NCI-H1092 treated with DMSO at 0.1 percent for 48 hours (cell line): ENCODE measurements around the gene KPNA4.
"Not testable (repeated sequence)": the region's sequence is repeated elsewhere in the genome, so short reads cannot be mapped to it uniquely, and the experiment has no call there.

Experiments used
- DNase-seq: peaks from one replicate; lab custom pipeline; 2025; lab: John Stamatoyannopoulos, UW

Gene KPNA4

DNA sequence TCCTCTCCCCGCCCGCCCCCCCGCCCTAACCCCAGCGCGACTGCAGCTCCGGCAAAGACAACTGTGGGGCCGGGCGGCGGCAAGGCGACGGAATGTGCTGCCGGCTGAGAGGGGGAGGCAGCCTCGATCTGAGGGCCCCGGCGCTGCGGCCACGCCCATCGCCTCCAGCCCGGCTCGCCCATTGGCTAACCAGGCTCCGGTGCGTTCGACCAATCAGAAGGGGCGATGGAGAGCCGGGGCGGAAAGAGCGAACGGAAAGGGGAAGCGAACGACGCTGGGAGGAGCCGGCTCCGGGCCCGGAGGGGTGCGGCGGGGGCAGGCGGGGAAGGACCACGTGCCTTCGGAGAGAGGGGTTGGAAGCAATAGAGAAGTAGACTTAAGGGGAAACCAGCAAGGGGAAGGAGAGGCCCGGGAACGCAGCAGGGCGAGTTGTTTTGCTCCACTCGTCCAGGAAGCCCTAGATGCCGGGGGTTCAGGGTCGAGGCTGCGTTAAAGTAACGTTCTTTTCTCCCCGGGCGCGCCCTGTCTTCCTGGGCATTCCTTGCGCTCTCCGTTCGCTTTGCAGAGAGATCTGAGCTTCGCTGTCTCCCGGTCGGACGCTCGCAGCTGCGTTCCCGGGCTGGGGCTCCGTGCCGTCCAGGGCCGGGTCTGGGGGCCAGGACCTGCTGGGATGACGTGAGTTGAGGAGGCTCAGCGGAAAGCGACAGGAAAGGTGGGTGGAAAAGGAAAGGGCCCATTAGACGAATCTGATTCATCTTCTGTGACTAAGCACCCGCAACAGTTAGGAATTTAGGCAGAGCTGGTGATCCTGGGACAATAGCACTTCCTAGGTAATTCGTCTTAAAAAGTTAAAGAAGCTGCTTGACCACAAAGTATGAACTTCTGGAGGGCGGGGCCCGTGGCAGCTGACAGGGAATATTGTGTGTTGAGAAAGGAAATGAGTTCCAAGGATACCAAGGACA lies at the start of gene KPNA4:
Gene KPNA4 (minus strand): TSS at position 130 of the 962 bp plus-strand sequence. CDS start 289 bp downstream, outside the sequence.
- peak; percentile 98 for DNase-seq

GRCh38 chr3:160613661-160614060 lies 48.3 kb upstream of the KPNA4 start:
- no peak for DNase-seq

DNA sequence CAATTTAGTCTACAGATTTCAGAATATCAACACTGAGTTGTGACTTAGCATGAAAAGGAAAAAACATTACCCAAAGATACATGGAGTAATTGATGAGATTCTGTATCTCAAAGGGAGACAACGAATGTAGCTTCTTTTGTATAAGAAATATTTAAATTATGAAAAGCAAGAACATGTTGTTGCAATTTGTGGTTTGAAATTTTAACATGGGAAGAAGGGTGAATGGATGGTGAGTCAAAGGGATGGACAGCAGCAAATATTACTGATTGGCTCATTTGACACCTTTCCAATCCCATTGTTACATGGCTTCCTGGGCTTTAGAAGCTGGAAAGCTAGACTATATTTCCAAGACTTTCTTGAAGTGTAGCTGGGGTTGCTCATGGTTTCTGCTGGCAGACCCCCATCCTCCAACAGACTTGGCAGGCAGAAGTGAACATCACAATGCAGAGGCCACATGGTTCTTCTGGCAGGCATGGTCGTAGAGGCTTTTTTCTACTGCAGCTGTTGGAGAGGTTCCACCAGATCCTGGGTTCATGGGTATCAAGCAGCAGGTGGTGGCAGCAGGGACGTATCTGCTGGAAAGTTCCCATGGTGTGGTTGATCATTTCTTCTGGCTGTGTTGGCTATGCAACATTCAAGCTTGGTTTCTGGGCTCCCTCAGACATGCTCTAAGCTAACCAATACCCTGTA lies 47.2 kb upstream of the KPNA4 start:
- DNase-seq, result no peak

DNA sequence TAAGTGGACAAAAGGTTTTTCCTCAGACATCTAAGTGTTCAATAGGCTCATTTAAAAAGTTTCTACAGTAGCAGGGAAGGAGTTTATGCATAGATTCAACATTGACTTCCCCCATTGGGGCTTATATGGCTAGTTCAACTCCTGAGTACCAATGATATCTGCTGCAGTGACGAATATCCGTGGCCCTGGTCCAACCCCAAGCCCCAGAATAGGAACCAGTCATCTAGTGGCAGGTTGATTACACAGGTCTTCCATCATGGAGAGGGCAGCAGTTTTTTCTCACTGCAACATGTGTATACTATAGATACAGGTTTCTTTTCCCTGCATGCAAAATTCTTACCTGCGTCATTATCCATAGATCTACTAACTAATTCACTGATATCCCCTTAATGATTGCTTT lies 45.8 kb upstream of the KPNA4 start:
- no peak for DNase-seq

DNA sequence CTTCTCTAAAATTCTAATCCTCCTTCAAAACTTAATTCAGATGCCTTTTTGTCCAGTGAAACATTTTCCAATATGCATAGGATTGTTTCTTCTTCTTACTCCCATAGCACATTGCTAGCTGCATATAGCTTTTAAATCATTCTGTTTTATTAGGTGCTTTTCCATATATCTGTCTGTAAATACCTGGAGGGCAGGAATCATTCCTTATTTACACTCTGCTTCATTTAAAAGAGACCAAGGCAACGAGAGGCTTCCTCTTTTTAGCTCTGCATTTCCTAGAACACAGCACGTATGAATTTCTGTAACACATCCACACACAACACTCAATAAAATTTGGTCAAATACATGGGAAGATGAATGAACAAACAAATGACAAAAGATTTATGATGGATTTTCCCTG lies 43.5 kb upstream of the KPNA4 start:
- DNase-seq, result no peak

DNA sequence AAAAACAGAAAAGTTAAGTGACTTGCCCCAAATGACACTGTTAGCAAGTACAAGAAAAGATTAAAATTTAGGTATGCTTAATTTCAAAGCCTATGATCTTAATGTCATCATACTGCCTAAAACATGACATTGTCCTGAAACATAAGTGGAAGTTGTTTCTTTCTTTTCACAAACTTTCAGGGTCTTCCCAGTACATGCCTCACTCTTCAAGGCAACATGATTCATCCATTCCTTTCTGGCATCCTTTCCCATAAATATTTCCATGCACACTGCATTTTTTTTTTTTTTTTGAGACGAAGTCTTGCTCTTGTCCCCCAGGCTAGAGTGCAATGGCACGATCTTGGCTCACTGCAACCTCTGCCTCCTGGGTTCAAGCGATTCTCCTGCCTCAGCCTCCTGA lies 42.5 kb upstream of the KPNA4 start:
- DNase-seq, result no peak

DNA sequence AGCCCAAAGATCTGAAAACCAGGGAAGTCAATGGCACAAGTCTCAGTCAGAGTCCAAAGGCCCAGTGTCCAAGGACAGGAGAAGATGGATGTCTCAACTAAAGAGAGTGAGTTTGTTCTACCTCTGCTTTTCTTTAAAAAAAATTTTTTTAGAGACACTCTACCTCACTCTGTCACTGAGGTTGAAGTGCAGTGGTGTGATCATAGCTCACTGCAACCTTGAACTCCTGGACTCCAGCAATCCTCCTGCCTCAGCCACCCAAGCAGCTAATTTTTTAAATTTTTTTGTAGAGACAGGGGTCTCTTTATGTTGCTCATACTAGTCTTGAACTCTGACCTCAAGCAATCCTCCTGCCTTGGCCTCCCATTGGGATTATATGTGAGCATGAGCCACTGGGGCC lies 39.9 kb upstream of the KPNA4 start:
- DNase-seq, result no peak

- not testable (repeated sequence) for DNase-seq
Measured at GRCh38 chr3:160603845-160604244, 38.5 kb upstream of the KPNA4 start.

DNA sequence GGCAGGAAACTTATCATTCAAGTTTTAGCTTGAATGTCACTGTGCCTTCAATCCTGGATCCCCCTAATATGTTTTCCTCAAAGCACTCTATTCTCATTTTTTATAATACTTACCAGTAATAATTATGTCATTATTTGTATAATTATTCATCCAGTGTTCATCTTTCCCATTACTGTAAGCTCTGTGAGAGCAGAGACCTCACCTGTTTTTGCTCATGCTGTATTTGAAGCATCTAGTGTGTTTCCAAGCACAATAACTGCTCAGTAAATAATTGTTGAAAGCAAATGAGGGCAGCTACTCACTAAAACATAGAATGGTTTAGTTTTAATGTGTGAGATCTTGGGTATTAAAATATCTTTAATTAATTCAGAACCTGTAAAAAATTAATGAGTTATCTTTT lies 36.9 kb upstream of the KPNA4 start:
- DNase-seq, result no peak

DNA sequence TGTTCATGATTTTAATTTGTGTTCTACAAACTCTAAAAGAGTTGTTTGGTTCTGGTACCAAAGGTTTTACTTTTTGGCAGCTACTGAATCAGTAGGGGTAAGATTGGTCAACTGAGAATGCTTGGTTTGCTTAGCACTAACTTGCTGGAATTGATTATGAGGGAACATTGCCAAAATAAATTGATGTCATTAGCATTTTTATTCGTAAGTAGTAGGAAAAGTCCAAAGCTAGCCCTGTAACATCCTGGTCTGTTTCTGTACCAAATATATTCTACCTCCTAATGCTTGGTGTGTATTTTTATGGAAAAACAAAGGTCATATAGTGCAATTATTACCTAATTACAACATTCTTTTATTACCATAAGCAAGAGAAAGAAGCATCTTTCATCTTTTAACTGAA lies 35.9 kb upstream of the KPNA4 start:
- DNase-seq, result no peak

- no peak for DNase-seq
Measured at GRCh38 chr3:160598865-160599264, 33.5 kb upstream of the KPNA4 start.

DNA sequence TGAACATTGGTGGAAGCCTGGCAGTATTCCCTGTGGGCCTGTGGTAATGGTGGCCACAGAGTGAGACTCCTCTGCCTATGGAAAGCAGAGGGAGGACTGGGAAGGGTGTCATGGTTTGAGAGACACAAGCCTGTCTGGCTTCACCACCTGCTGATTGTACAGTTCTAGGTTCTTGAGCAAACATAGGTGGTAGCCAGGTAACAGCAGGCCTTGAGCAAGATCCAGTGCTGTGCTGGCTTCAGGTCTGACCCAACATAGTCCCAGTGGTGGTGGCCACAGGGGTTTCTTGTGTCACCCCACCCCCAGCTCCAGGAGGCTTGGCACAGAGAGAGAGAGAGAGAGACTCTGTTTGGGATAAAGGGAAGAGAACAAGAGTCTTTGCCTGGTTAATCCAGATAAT lies 22.7 kb upstream of the KPNA4 start:
- no peak for DNase-seq

- DNase-seq, result no peak
Measured at GRCh38 chr3:160587105-160587504, 21.7 kb upstream of the KPNA4 start.

GRCh38 chr3:160586679-160587078 lies 21.3 kb upstream of the KPNA4 start:
- DNase-seq, result no peak

DNA sequence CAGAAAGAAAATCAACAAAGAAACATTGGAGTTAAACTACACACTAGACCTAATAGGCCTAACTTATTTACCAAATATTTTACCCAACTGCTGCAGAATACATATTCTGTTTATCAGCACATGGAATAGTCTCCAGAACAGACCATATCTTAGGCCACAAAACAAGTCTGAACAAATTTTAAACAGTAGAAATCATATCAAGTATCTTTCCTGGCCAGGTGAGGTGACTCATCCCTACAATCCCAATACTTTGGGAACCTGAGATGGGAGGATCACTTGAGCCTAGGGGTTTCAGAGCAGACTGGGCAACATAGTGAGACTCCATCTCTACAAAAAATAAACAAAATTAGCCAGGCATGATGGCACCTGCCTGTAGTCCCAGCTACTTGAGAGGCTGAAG lies 18.1 kb upstream of the KPNA4 start:
- DNase-seq, result no peak

- no peak for DNase-seq
Measured at GRCh38 chr3:160580938-160581337, 15.6 kb upstream of the KPNA4 start.

- DNase-seq, result no peak
Measured at GRCh38 chr3:160577556-160578195, 12.3 kb upstream of the KPNA4 start.

DNA sequence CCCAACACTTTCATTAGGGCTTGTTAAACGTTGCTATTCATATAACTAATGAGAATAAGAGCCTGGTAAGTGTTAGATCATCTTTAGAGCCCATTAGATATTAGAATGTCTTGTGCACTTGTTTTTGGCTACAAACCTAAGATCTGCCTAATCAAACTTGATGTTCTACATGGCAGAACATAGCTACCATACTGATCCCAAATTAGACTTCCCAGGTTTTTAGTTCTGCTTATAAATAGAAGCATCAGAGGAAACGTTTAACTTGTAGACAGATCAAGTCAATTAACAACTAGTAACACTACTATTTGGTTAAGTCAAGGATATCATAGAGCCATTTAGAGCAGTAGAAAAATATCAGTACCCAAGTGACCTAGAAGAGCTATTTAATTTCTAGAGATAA lies 11.7 kb upstream of the KPNA4 start:
- no peak for DNase-seq

DNA sequence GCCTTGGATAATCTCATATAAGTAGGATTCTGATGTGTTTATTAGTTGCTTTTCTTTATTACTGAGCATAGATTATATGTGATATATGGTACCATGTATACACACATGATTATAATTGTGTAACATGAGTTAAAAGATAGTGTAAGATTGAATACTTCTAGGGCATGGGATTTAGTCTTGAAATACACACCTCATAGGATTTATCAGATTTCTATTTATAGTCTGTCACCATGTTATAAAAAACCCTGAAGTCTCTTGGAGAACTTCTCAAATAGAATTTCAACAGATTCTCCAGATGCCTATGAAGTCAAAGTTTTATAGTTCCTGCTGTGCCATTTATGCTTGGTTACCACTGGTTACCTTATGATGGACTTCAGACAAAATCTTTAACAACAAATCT lies 11.2 kb upstream of the KPNA4 start:
- no peak for DNase-seq

DNA sequence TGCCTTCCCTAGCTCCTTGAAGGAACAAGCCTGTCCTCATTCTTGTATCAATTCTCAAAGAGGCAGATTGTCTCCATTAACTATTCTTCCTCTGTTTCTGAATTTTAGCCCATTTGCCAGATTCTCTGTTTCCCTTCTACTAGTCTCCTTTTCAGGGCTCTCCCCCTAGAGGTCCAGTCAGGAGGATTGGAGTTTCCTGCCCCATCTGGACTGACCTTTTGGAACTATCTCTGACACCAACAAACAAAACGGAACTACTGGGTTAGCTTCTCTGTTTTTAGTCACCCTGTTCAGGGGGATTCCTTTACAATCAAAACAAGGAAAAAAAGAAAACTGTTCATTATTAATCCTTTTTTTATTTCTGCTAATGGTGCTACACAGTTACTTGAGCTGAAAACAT lies 10.2 kb upstream of the KPNA4 start:
- no peak for DNase-seq

GRCh38 chr3:160574636-160575035 lies 9.3 kb upstream of the KPNA4 start:
- no peak for DNase-seq

- not testable (repeated sequence) for DNase-seq
Measured at GRCh38 chr3:160573955-160574525, 8.7 kb upstream of the KPNA4 start.
